ENCODE data around the gene MUTYH. TPM values are rescaled to one million over a fixed set of nuclear protein-coding genes. Genes with fewer than 3 reads are reported as not detected.
A peak's percentile ranks its signal among the peaks of the same experiment; 100 is the strongest.

The MUTYH gene
- total and polyA plus RNA-seq, 9 of the 15 experiments (the other 6 are each of a cell fraction or from before 2014, with no cell fraction given), result 3.4 to 53.5 (median 29.0) TPM

DNA sequence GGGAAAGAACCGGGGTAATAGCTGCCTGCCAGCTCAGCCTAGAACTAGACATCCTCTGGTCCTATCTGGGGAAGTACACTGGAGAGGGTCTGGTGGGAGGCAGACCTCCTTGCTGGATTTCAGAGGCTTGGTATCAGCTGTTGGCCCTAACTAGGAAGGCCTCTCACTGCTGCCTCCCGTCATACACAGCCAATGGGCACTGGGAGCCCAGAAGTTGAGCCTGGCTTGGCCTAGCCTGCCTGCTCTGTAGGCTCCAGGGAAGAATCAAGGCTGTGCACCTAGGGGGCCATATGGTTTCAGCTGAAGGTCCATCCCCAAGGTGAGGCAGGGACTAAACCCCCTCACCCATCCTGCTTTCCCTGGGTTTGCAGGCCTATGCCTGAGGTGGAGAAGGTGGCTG, 4.3 kb upstream of the MUTYH start:
- ATAC-seq (no peak), FAIRE-seq (no peak), DNase-seq (ENCODE audit: extremely low read depth in 1 of 4, low spot score in 3 of 4) (no peak)
- Histone ChIP-seq H3K4me1 (replicated peaks in 1 of 2; ENCODE audit: control insufficient read depth in 2 of 2, insufficient read depth in 2 of 2, low read length in 2 of 2) (peaks cover 6 to 12% of the 10 kb centered on the region in 2 experiments; a peak in 4 of 5 replicates), H3K4me3 (no peak overlapping the region), H3K79me2 (ENCODE audit: control insufficient read depth, insufficient read depth, low read length) (peaks cover 32% of the 10 kb centered on the region), H3K36me3 (ENCODE audit: control insufficient read depth, insufficient read depth, low read length) (peaks cover 53% of the 10 kb centered on the region), H3K27ac (ENCODE audit: extremely low read depth, low read depth, low read length) (no peak overlapping the region), H3K4me2 (ENCODE audit: insufficient read depth, low read length) (no peak overlapping the region), H3K9me1 (ENCODE audit: control insufficient read depth, insufficient read depth, low read length) (peaks cover 5% of the 10 kb centered on the region), H3K9ac (ENCODE audit: insufficient read depth in 1 of 2, low read depth in 2 of 2, low read length in 2 of 2) (no peak overlapping the region), H3K27me3 (ENCODE audit: control insufficient read depth in 2 of 2, insufficient read depth in 2 of 2, low read length in 2 of 2) (no peaks in the 10 kb centered on the region), H3K9me3 (replicated peaks; ENCODE audit: control insufficient read depth, insufficient read depth, low read depth, low read length) (no peaks in the 10 kb centered on the region), H2AFZ (ENCODE audit: low read depth, low read length) (no peak overlapping the region), H4K20me1 (replicated peaks; ENCODE audit: control insufficient read depth, insufficient read depth, low read length) (peaks cover 5% of the 10 kb centered on the region; the same call in 1 of the 2 replicates)
- ChIA-PET POLR2A (interaction anchor here (0.5 to 13.3 kb wide), 8 partner anchors 11 to 692 kb away, joined by 3 to 226 read pairs (median 3); partner anchors contain the start of gene UROD), CTCF (ENCODE audit: low intra/inter-chr PET ratio) (no interaction called here)
- no TSS peak for BruUV-seq (replicated peaks)
- in situ Hi-C loops (cut with MboI) (no loop called here), intact Hi-C loops (cut with micrococcal nuclease) (loop anchor here (5.0 kb wide), 1 partner anchor 148 kb away; the partner anchor contains the start of gene TESK2)
- WGBS (ENCODE audit: insufficient coverage, low coverage, missing lambda C conversion rate), result 90% methylated on average over 2 of the region's 2 CpGs
- TF ChIP-seq, protein P1, sequence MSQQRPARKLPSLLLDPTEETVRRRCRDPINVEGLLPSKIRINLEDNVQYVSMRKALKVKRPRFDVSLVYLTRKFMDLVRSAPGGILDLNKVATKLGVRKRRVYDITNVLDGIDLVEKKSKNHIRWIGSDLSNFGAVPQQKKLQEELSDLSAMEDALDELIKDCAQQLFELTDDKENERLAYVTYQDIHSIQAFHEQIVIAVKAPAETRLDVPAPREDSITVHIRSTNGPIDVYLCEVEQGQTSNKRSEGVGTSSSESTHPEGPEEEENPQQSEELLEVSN (IDR thresholded peaks at IDR 0.05; ENCODE audit: borderline replicate concordance in 1 of 2, extremely low read depth in 1 of 2, insufficient read depth in 1 of 2, insufficient read length in 1 of 2, low read depth in 1 of 2, low read length in 1 of 2, poor library complexity in 1 of 2, severe bottlenecking in 1 of 2), result no peak
- TF ChIP-seq, protein P2, sequence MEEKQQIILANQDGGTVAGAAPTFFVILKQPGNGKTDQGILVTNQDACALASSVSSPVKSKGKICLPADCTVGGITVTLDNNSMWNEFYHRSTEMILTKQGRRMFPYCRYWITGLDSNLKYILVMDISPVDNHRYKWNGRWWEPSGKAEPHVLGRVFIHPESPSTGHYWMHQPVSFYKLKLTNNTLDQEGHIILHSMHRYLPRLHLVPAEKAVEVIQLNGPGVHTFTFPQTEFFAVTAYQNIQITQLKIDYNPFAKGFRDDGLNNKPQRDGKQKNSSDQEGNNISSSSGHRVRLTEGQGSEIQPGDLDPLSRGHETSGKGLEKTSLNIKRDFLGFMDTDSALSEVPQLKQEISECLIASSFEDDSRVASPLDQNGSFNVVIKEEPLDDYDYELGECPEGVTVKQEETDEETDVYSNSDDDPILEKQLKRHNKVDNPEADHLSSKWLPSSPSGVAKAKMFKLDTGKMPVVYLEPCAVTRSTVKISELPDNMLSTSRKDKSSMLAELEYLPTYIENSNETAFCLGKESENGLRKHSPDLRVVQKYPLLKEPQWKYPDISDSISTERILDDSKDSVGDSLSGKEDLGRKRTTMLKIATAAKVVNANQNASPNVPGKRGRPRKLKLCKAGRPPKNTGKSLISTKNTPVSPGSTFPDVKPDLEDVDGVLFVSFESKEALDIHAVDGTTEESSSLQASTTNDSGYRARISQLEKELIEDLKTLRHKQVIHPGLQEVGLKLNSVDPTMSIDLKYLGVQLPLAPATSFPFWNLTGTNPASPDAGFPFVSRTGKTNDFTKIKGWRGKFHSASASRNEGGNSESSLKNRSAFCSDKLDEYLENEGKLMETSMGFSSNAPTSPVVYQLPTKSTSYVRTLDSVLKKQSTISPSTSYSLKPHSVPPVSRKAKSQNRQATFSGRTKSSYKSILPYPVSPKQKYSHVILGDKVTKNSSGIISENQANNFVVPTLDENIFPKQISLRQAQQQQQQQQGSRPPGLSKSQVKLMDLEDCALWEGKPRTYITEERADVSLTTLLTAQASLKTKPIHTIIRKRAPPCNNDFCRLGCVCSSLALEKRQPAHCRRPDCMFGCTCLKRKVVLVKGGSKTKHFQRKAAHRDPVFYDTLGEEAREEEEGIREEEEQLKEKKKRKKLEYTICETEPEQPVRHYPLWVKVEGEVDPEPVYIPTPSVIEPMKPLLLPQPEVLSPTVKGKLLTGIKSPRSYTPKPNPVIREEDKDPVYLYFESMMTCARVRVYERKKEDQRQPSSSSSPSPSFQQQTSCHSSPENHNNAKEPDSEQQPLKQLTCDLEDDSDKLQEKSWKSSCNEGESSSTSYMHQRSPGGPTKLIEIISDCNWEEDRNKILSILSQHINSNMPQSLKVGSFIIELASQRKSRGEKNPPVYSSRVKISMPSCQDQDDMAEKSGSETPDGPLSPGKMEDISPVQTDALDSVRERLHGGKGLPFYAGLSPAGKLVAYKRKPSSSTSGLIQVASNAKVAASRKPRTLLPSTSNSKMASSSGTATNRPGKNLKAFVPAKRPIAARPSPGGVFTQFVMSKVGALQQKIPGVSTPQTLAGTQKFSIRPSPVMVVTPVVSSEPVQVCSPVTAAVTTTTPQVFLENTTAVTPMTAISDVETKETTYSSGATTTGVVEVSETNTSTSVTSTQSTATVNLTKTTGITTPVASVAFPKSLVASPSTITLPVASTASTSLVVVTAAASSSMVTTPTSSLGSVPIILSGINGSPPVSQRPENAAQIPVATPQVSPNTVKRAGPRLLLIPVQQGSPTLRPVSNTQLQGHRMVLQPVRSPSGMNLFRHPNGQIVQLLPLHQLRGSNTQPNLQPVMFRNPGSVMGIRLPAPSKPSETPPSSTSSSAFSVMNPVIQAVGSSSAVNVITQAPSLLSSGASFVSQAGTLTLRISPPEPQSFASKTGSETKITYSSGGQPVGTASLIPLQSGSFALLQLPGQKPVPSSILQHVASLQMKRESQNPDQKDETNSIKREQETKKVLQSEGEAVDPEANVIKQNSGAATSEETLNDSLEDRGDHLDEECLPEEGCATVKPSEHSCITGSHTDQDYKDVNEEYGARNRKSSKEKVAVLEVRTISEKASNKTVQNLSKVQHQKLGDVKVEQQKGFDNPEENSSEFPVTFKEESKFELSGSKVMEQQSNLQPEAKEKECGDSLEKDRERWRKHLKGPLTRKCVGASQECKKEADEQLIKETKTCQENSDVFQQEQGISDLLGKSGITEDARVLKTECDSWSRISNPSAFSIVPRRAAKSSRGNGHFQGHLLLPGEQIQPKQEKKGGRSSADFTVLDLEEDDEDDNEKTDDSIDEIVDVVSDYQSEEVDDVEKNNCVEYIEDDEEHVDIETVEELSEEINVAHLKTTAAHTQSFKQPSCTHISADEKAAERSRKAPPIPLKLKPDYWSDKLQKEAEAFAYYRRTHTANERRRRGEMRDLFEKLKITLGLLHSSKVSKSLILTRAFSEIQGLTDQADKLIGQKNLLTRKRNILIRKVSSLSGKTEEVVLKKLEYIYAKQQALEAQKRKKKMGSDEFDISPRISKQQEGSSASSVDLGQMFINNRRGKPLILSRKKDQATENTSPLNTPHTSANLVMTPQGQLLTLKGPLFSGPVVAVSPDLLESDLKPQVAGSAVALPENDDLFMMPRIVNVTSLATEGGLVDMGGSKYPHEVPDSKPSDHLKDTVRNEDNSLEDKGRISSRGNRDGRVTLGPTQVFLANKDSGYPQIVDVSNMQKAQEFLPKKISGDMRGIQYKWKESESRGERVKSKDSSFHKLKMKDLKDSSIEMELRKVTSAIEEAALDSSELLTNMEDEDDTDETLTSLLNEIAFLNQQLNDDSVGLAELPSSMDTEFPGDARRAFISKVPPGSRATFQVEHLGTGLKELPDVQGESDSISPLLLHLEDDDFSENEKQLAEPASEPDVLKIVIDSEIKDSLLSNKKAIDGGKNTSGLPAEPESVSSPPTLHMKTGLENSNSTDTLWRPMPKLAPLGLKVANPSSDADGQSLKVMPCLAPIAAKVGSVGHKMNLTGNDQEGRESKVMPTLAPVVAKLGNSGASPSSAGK (IDR thresholded peaks at IDR 0.05), result no peak
- TF ChIP-seq, protein P3, sequence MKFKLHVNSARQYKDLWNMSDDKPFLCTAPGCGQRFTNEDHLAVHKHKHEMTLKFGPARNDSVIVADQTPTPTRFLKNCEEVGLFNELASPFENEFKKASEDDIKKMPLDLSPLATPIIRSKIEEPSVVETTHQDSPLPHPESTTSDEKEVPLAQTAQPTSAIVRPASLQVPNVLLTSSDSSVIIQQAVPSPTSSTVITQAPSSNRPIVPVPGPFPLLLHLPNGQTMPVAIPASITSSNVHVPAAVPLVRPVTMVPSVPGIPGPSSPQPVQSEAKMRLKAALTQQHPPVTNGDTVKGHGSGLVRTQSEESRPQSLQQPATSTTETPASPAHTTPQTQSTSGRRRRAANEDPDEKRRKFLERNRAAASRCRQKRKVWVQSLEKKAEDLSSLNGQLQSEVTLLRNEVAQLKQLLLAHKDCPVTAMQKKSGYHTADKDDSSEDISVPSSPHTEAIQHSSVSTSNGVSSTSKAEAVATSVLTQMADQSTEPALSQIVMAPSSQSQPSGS (CRISPR knock-in tag; IDR thresholded peaks at IDR 0.05), result no peak
- peak; percentile 24; the same call in 1 of the 2 replicates for TF ChIP-seq POLR2AphosphoS5 (IDR thresholded peaks at IDR 0.05; ENCODE audit: control insufficient read depth, insufficient read depth, low read depth, low read length)

Measured in K562 (cell line).